Hematopoietic multipotent progenitor cell treated with erythropoietin and hydrocortisone succinate and interleukin-3 and kit ligand, for 6 days (in vitro differentiated cells): ENCODE data around the gene FGF14.

ENCODE experiments used
- DNase-seq: peaks from one replicate; pipeline ENCODE4 v3.0.0-alpha.2; 2015

The FGF14 gene

GRCh38 chr13:102237230-102237629, 164.6 kb downstream of the FGF14 start:
- DNase-seq = no peak

- no peak for DNase-seq
These were observed 165.0 kb downstream of the FGF14 start for GRCh38 chr13:102236830-102237229.

DNA sequence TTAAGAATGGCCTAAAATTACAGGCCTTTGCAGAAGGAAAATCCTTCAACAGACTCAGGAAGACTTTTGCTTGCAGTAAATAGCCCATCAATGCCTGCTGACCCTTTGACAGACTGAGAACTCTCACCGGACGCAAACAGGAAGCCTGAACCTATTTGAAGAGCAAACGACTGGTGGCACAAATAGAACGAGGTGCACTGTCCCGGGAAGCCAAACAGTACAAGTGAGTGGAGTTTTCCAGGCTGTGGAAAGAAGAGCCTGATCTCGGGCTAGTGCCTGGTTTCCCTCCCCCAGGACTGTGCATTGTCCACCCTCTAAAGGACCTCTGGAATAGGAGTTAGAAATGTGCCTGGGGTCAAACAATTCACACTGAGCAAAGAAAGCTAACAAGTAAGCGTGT, 165.5 kb downstream of the FGF14 start:
- no peak for DNase-seq

GRCh38 chr13:102235689-102236088, 166.2 kb downstream of the FGF14 start:
- DNase-seq = no peak

DNA sequence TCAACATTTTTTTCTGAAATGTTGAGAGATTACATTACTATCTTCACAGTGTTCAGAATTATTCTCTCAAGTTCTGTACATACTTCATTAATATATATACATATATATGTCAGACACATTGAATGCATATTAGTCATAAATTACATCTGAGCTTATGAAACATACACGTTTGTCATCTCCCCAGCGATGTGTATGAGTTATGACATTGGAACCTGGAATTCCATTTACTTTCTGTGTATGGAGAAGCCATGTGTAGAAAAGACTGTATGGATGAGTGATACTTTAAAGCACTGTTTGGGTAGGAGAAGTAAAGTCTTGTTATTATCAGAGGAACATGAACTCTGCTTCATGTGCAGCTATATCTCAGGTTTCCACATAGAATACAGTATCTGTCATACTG, 167.2 kb downstream of the FGF14 start:
- no peak for DNase-seq

GRCh38 chr13:102233566-102234208, 168.2 kb downstream of the FGF14 start:
- no peak for DNase-seq

- DNase-seq = no peak
These were observed 170.4 kb downstream of the FGF14 start for GRCh38 chr13:102231479-102231878.

GRCh38 chr13:102227741-102228140, 174.1 kb downstream of the FGF14 start:
- DNase-seq = no peak

GRCh38 chr13:102226591-102226990, 175.3 kb downstream of the FGF14 start:
- DNase-seq = no peak

DNA sequence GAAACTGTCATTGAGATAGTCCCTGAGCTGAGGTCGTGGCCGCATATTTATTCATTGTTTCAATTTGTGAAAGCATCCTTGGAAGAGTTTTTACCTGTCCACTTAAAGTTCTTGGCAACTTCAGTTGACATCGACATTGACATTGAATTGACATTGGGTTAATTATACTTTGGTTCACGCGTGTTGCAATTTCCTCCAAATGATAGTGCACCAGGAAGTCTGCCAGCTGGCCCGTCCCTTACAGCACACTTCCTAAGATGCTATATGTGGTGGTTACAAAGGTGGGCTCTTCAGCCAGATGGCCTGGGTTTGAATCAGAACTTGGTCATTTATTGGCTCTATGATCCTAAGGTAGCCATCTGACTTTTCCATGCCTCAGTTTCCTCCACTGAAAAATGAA, 176.0 kb downstream of the FGF14 start:
- no peak for DNase-seq

DNA sequence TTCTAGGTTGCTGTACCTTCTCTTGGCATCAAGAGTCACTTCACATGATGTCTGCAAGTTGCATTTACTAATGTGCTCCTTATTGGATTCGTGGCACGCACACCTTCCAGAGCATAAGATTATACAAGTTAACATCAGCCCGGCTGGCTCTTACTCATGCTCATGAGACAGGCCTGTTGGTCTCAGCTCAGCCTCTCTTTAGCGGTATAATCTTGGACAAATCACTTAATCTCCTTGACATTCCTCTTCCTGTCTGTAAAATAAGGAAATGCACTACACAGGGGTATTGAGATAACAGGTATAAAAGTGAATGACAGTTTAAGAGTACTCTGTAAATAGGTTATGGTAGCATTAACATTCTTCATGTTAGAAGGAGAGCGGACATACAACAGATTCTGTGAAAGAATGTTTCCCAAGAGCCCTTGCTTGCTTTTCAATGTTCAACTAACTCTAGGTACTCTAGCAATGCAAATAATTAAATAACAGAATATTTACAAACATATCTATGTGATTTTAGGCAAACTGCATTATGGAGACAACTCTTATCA, 181.1 kb downstream of the FGF14 start:
- DNase-seq = no peak

- DNase-seq = no peak
These were observed 186.9 kb downstream of the FGF14 start for GRCh38 chr13:102214956-102215355.

- no peak for DNase-seq
These were observed 189.1 kb downstream of the FGF14 start for GRCh38 chr13:102212729-102213128.

- DNase-seq = no peak
These were observed 193.5 kb downstream of the FGF14 start for GRCh38 chr13:102208347-102208746.

GRCh38 chr13:102207680-102208342, 194.0 kb downstream of the FGF14 start:
- DNase-seq = no peak

- no peak for DNase-seq
These were observed 198.1 kb downstream of the FGF14 start for GRCh38 chr13:102203718-102204117.

GRCh38 chr13:102198418-102199311, 203.2 kb downstream of the FGF14 start:
- no peak for DNase-seq

GRCh38 chr13:102197193-102197592, 204.7 kb downstream of the FGF14 start:
- peak; percentile 9 for DNase-seq

DNA sequence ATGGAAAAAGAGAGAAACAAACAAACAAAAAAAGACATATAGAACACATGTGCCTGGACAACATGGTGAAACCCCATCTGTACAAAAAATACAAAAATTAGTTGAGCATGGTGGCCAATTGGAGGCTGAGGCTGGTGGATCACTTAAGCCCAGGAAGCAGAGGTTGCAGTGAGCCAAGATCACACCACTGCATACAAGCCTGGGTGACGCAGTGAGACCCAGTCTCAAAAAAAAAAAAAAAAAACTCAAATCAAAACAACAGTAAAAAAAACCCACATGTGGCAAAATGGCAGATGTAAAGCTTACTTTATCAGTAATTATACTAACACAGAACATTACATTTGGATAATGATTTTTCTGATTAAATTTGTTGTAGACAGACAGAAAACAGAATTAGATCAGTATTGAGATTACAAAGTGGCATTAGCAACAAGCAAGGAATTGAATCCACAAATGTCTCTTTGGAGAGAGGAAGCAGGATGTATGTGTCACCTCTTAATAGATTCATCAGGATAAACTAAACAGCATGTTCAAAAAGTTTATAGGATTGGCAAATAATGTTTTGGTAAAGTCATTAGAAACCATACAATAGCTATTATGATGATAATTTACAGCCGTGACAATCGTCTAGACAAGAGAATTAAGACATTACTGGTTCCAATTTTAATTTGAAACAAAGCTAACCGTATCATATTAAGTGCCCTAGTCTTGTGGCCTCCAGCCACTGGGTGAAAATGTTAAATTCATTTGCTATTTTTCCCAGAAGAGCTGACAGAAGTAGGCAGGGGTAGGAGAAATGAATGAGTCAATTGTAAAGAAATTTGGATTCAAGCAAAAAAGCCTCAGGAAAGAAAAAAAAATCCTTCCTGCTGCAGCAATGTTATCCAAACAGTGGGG, 206.0 kb downstream of the FGF14 start:
- DNase-seq = no peak

DNA sequence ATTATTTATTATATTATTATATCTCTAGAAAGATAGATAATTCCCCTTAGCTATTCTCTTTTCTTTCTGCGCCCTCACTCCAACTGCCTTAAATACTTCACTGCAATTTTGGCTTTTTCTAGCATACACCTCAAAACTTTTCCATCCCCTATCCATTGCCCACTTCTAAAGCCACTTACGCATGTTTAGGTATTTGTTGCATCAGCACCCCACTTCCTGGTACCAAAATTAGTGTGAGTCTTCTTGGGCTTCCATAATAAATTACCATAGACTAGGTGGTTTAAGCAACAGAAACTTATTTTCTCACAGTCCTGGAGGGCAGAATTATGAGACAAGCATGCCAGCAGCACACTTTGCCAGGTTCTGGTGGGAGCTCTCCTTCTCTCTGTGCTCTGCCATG, 209.0 kb downstream of the FGF14 start:
- DNase-seq = no peak

- peak; percentile 52 for DNase-seq
These were observed 209.8 kb downstream of the FGF14 start for GRCh38 chr13:102191951-102192502.

- no peak for DNase-seq
These were observed 210.9 kb downstream of the FGF14 start for GRCh38 chr13:102190930-102191329.
